Activated CD4-positive, alpha-beta T cell treated with anti-CD3 and anti-CD28 coated beads, Interleukin-2, Interleukin-6, amounts not matched to agents 100 ng/mL and 50 ng/mL, durations not matched to agents 16 hours and 8 hours (primary cell): ENCODE data around the gene OBSCN.

Experiments
- DNase-seq: peaks from one replicate; pipeline ENCODE4 v3.0.0-alpha.2; 2020

Gene OBSCN

GRCh38 chr1:228280106-228280901, 72.5 kb downstream of the OBSCN start:
- DNase-seq, result no peak

- no peak for DNase-seq
Observed at GRCh38 chr1:228280961-228281591, 73.2 kb downstream of the OBSCN start.

DNA sequence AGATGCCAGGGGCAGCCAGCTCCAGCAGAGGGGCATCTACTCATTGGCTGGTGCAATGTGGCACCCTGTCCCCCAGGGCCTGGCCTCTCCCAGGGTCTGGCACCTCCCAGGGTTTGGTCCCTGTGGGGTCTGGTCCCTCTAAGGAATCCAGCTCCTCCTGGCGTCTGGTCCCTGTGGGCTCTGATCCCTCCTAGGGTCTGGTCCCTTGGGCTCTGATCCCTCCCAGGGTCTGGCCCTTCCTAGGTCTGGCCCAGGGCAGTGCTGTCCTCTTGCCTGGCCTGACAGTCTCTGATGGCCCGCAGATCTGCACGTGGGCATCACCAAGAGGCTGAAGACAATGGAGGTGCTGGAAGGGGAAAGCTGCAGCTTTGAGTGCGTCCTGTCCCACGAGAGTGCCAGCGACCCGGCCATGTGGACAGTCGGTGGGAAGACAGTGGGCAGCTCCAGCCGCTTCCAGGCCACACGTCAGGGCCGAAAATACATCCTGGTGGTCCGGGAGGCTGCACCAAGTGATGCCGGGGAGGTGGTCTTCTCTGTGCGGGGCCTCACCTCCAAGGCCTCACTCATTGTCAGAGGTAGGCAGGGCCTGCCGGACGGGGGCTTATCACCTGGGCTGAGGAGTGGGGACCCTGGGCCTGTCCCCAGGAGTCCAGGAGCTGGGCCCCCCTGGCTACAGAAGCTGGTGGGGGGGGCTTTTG, 73.9 kb downstream of the OBSCN start:
- no peak for DNase-seq

- no peak for DNase-seq
Observed at GRCh38 chr1:228282329-228283042, 74.6 kb downstream of the OBSCN start.

GRCh38 chr1:228283043-228283371, 75.2 kb downstream of the OBSCN start:
- no peak for DNase-seq

- DNase-seq, result no peak
Observed at GRCh38 chr1:228283476-228284147, 75.8 kb downstream of the OBSCN start.

GRCh38 chr1:228284148-228284495, 76.3 kb downstream of the OBSCN start:
- DNase-seq, result no peak

- no peak for DNase-seq
Observed at GRCh38 chr1:228284521-228284920, 76.7 kb downstream of the OBSCN start.

GRCh38 chr1:228285661-228286504, 78.0 kb downstream of the OBSCN start:
- DNase-seq, result no peak

GRCh38 chr1:228286505-228287417, 78.9 kb downstream of the OBSCN start:
- DNase-seq, result no peak

- no peak for DNase-seq
Observed at GRCh38 chr1:228287541-228288425, 79.9 kb downstream of the OBSCN start.

DNA sequence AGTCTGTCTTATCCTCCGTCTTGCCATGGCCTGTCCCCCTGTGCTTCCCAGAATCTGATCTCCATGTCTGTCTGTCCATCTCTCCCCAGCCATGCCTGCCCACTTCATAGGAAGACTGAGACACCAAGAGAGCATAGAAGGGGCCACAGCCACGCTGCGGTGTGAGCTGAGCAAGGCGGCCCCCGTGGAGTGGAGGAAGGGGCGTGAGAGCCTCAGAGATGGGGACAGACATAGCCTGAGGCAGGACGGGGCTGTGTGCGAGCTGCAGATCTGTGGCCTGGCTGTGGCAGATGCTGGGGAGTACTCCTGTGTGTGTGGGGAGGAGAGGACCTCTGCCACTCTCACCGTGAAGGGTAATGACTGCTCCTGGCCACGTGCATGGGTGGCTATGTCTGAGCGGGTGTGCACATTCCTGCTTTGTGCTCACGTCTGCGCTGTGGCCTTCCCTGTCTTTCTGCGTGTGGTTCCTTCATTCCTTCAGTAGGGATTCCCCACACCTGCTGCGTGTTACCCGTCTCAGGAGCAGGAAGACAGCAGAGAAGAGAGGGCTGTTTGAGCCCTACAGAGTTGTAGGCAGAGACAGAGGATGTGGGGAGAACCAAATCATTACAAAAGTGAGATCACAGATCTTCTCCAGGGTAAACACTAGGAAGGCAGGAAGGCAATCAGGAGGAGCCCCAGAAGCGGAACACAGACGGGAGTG, 80.8 kb downstream of the OBSCN start:
- DNase-seq, result no peak

DNA sequence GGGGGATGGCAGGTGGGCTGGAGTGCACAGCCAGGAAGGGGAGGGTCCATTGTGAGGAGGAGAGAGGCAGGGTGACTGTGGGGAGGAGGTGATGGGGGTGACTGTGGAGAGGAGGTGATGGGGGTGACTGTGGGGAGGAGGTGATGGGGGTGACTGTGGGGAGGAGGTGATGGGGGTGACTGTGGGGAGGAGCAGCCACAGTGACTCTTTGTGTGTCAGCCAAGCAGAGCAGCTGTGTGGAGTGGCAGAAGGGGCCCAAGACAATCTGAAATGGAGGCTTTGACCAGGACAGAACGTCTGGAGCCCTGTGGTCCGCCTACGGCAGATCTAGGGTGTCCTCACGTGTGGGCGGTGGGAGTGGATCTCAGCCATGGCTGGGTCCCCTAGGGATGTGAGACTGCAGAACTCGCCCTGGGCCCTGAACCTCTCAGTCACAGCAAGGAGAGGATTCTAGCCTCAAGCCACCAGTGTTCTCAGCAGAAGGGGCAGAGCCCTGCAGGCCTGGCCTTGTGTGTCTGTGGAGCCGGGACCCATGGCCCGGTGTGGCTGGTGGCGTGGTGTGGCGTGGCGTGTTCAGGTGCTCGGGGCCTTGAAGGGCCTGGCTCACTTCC, 81.5 kb downstream of the OBSCN start:
- DNase-seq, result no peak

- no peak for DNase-seq
Observed at GRCh38 chr1:228289996-228290881, 82.4 kb downstream of the OBSCN start.

- DNase-seq, result no peak
Observed at GRCh38 chr1:228291906-228292608, 84.2 kb downstream of the OBSCN start.

DNA sequence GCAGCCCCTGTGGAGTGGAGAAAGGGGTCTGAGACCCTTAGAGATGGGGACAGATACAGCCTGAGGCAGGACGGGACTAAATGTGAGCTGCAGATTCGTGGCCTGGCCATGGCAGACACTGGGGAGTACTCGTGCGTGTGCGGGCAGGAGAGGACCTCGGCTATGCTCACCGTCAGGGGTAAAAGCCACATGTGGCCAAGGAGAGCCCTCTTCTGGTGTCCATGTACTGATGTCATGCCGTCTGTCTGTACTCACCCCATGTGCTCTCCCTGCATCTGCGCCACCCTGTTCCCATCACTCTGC, 84.7 kb downstream of the OBSCN start:
- no peak for DNase-seq

GRCh38 chr1:228293393-228293792, 85.5 kb downstream of the OBSCN start:
- DNase-seq, result no peak
